GM23338 (cell line): ENCODE measurements around the gene USP27X. TPM values are rescaled to one million over a fixed set of nuclear protein-coding genes. Genes with fewer than 3 reads are reported as not detected.
A peak's percentile ranks its signal among the peaks of the same experiment; 100 is the strongest.

ENCODE experiments used
- ATAC-seq: fragments of 200-7000 bp; cut with Tn5 transposase; 3 replicates; pipeline ENCODE4 v1.9.1; 2020
- DNase-seq: peaks from one replicate; pipeline ENCODE4 v3.0.0-alpha.2; 2015; ENCODE audit warnings: low spot score
- H2AFZ ChIP-seq: fragments of 200-600 bp; sonication (generic); 2 replicates; pipeline ENCODE4 v1.8.0; 2016; ENCODE audit warnings: antibody characterized with exemption, mild to moderate bottlenecking, moderate library complexity
- H3F3A ChIP-seq: fragments of 200-600 bp; sonication (generic); replicated peaks from 2 replicates; pipeline ENCODE4 v1.8.0; 2017; ENCODE audit warnings: antibody characterized with exemption, mixed run types, low read depth
- H3K27ac ChIP-seq: fragments of 200-600 bp; sonication (generic); 2 replicates; pipeline ENCODE4 v1.6.1; 2016; ENCODE audit warnings: low read depth
- H3K27me3 ChIP-seq: fragments of 200-600 bp; sonication (generic); 2 replicates; pipeline ENCODE4 v1.8.0; 2016; ENCODE audit warnings: mild to moderate bottlenecking, mixed run types, moderate library complexity; ENCODE audit not compliant: insufficient read depth
- H3K36me3 ChIP-seq: fragments of 200-600 bp; sonication (generic); 2 replicates; pipeline ENCODE4 v1.8.0; 2016; ENCODE audit warnings: mild to moderate bottlenecking; ENCODE audit not compliant: insufficient read depth
- H3K4me1 ChIP-seq: fragments of 200-600 bp; sonication (generic); 2 replicates; pipeline ENCODE4 v1.8.0; 2016; ENCODE audit warnings: mild to moderate bottlenecking, moderate library complexity; ENCODE audit not compliant: insufficient read depth
- H3K4me2 ChIP-seq: fragments of 200-600 bp; sonication (generic); 2 replicates; pipeline ENCODE4 v1.7.1; 2017; ENCODE audit warnings: mixed run types
- H3K4me3 ChIP-seq: fragments of 200-600 bp; sonication (generic); 2 replicates; pipeline ENCODE4 v1.6.1; 2016; ENCODE audit warnings: mixed run types
- H3K79me2 ChIP-seq: fragments of 200-600 bp; sonication (generic); replicated peaks from 2 replicates; pipeline ENCODE4 v1.8.0; 2017; ENCODE audit warnings: mild to moderate bottlenecking; ENCODE audit not compliant: insufficient read depth
- H3K9me2 ChIP-seq: fragments of 200-600 bp; sonication (generic); 2 replicates; pipeline ENCODE4 v1.8.0; 2017; ENCODE audit not compliant: insufficient read depth
- H4K20me1 ChIP-seq: fragments of 200-600 bp; sonication (generic); replicated peaks from 2 replicates; pipeline ENCODE4 v1.8.0; 2017; ENCODE audit warnings: mild to moderate bottlenecking; ENCODE audit not compliant: insufficient read depth
- H3K27ac Mint-ChIP-seq: 2 replicates; pipeline ENCODE4 v1.8.0; 2020; ENCODE audit warnings: inconsistent platforms, mild to moderate bottlenecking, moderate library complexity, mixed read lengths
- H3K27me3 Mint-ChIP-seq: 3 replicates; pipeline ENCODE4 v1.8.0; 2022; ENCODE audit warnings: low read depth, mild to moderate bottlenecking, moderate library complexity, mixed read lengths, inconsistent platforms; ENCODE audit not compliant: insufficient read depth, poor library complexity
- H3K36me3 Mint-ChIP-seq: 3 replicates; pipeline ENCODE4 v1.8.0; 2021; ENCODE audit warnings: low read depth, mild to moderate bottlenecking, inconsistent platforms, moderate library complexity, mixed read lengths
- H3K4me1 Mint-ChIP-seq: 3 replicates; pipeline ENCODE4 v1.8.0; 2020; ENCODE audit warnings: mild to moderate bottlenecking, inconsistent platforms, mixed read lengths
- H3K4me3 Mint-ChIP-seq: 3 replicates; pipeline ENCODE4 v1.8.0; 2021; ENCODE audit warnings: moderate library complexity, mild to moderate bottlenecking, inconsistent platforms, mixed read lengths
- H3K9me3 Mint-ChIP-seq: 3 replicates; pipeline ENCODE4 v1.8.0; 2020; ENCODE audit warnings: moderate library complexity, mild to moderate bottlenecking, inconsistent platforms, mixed read lengths
- CREB1 ChIP-seq: fragments of 250-450 bp; sonication (Bioruptor Pico); IDR thresholded peaks from 2 replicates; pipeline ENCODE4 v1.5.0; 2020; ENCODE audit warnings: low read depth, mild to moderate bottlenecking, moderate library complexity
- JUNB ChIP-seq: IDR thresholded peaks from one replicate; pipeline ENCODE4 v1.6.1; 2016; ENCODE audit warnings: antibody characterized with exemption; ENCODE audit not compliant: unreplicated experiment
- ZNF114 ChIP-seq: fragments of 250-450 bp; sonication (Bioruptor Pico); IDR thresholded peaks from 2 replicates; pipeline ENCODE4 v1.5.0; 2020; ENCODE audit warnings: mild to moderate bottlenecking, moderate library complexity
- ZNF331 ChIP-seq: fragments of 250-450 bp; sonication (Bioruptor Pico); IDR thresholded peaks from 2 replicates; pipeline ENCODE4 v1.5.0; 2020; ENCODE audit warnings: low read depth, mild to moderate bottlenecking, moderate library complexity
- polyA plus RNA-seq: library from polyadenylated mRNA; unstranded; fragments of >200 nt; fragmentation: Nextera tagmentation; extraction: Ambion mirVana; gene quantifications from 2 replicates; pipeline ENCODE4 v1.2.1, GENCODE V29; 2016
- total RNA-seq: library from RNA; depleted of rRNA; stranded (reverse); fragments of >200 nt; shearing (Covaris generic); gene quantifications from 2 replicates; pipeline ENCODE4 v1.2.3, GENCODE V29; 2014
- TF ChIP-seq, protein P1 (sequence below), 2 experiments: fragments of 200-600 bp in 1 of 2; sonication (generic) in 1 of 2; conservative IDR thresholded peaks; 2 replicates each; pipeline versions ENCODE4 v1.5.1 to v1.6.1; 2016 to 2017; ENCODE audit warnings: antibody characterized with exemption in 2 of 2, low read depth in 2 of 2, mild to moderate bottlenecking in 2 of 2, moderate library complexity in 1 of 2
- TF ChIP-seq, protein P2 (sequence below): IDR thresholded peaks from one replicate; pipeline ENCODE4 v1.6.1; 2018; ENCODE audit warnings: antibody characterized with exemption; ENCODE audit not compliant: unreplicated experiment

Gene USP27X
- total and polyA plus RNA-seq, 2 experiments from 2014 or later, result 1.1 to 5.0 TPM

DNA sequence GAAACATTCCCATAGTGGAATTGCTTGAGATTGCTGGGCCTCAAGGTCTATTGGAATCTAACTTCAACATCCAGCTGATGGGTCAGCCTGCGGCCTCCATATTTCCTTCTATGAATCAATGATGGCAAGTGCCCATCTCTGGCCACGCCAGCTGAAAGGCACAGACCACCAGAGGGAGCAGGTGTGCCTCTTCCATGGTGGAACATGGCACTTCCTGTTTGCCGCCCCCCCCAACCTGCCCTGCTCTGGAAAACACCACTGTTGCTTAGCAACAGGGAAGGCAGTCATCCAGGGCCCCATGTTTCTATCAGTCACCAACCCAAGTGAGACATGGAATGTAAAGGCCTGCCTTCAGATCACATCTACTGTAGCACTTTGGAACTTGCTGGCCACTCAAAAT, 38.6 kb upstream of the USP27X start:
- Mint-ChIP-seq H3K9me3 (no peaks in the 10 kb centered on the region), H3K27ac (no peak overlapping the region), H3K4me3 (no peak overlapping the region), H3K27me3 (no peaks in the 10 kb centered on the region), H3K36me3 (no peaks in the 10 kb centered on the region), H3K4me1 (no peaks in the 10 kb centered on the region; the same call in 2 of the 3 replicates)
- no peaks in the 10 kb centered on the region for H3F3A ChIP-seq
- ATAC-seq (peak; percentile 83), DNase-seq (peak; percentile 86)
- no peak overlapping the region for H2AFZ ChIP-seq
- no peak overlapping the region for H3K27ac ChIP-seq
- no peaks in the 10 kb centered on the region for H3K9me2 ChIP-seq
- no peaks in the 10 kb centered on the region for H3K36me3 ChIP-seq
- no peak overlapping the region for H3K4me2 ChIP-seq
- H3K4me1 ChIP-seq, result no peaks in the 10 kb centered on the region
- H3K4me3 ChIP-seq, result no peak overlapping the region
- no peaks in the 10 kb centered on the region for H3K27me3 ChIP-seq
- H4K20me1 ChIP-seq, result no peaks in the 10 kb centered on the region
- TF ChIP-seq, protein P1, sequence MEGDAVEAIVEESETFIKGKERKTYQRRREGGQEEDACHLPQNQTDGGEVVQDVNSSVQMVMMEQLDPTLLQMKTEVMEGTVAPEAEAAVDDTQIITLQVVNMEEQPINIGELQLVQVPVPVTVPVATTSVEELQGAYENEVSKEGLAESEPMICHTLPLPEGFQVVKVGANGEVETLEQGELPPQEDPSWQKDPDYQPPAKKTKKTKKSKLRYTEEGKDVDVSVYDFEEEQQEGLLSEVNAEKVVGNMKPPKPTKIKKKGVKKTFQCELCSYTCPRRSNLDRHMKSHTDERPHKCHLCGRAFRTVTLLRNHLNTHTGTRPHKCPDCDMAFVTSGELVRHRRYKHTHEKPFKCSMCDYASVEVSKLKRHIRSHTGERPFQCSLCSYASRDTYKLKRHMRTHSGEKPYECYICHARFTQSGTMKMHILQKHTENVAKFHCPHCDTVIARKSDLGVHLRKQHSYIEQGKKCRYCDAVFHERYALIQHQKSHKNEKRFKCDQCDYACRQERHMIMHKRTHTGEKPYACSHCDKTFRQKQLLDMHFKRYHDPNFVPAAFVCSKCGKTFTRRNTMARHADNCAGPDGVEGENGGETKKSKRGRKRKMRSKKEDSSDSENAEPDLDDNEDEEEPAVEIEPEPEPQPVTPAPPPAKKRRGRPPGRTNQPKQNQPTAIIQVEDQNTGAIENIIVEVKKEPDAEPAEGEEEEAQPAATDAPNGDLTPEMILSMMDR (conservative IDR thresholded peaks at IDR 0.05; ENCODE audit: low read depth in 2 of 2), result peak; percentile 60 to 73
- TF ChIP-seq ZNF331 (CRISPR knock-in tag) (no peak), ZNF114 (CRISPR knock-in tag) (no peak)
- TF ChIP-seq, protein P2, sequence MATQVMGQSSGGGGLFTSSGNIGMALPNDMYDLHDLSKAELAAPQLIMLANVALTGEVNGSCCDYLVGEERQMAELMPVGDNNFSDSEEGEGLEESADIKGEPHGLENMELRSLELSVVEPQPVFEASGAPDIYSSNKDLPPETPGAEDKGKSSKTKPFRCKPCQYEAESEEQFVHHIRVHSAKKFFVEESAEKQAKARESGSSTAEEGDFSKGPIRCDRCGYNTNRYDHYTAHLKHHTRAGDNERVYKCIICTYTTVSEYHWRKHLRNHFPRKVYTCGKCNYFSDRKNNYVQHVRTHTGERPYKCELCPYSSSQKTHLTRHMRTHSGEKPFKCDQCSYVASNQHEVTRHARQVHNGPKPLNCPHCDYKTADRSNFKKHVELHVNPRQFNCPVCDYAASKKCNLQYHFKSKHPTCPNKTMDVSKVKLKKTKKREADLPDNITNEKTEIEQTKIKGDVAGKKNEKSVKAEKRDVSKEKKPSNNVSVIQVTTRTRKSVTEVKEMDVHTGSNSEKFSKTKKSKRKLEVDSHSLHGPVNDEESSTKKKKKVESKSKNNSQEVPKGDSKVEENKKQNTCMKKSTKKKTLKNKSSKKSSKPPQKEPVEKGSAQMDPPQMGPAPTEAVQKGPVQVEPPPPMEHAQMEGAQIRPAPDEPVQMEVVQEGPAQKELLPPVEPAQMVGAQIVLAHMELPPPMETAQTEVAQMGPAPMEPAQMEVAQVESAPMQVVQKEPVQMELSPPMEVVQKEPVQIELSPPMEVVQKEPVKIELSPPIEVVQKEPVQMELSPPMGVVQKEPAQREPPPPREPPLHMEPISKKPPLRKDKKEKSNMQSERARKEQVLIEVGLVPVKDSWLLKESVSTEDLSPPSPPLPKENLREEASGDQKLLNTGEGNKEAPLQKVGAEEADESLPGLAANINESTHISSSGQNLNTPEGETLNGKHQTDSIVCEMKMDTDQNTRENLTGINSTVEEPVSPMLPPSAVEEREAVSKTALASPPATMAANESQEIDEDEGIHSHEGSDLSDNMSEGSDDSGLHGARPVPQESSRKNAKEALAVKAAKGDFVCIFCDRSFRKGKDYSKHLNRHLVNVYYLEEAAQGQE, result no peak
- no peaks in the 10 kb centered on the region for H3K79me2 ChIP-seq

DNA sequence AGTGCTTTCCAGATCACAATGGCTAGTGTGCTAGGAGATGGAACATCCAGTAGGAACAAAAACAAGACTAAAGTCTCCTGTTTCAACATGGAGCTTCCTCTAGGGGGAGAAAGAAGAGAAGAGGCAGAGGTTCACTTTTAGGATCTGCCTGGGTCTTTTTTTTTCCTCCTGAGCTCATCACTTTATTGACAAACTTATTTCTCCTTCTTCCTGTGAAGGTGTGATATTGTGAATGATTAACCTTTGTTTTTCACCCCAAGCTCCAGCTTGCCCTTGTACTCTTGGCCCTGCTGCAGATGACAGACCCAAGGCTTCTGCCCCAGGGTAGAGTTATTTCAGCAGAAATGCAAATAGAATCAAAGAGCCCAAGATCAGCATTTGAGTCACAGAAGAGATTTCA, 36.7 kb upstream of the USP27X start:
- H3K4me3 Mint-ChIP-seq, result no peak overlapping the region
- H3K4me3 ChIP-seq, result no peak overlapping the region
- H3K4me1 ChIP-seq, result no peaks in the 10 kb centered on the region
- no peaks in the 10 kb centered on the region; the same call in 2 of the 3 replicates for H3K4me1 Mint-ChIP-seq
- H3K27ac Mint-ChIP-seq, result no peak overlapping the region
- DNase-seq (no peak), ATAC-seq (no peak)
- no peak overlapping the region for H3K4me2 ChIP-seq
- no peak overlapping the region for H2AFZ ChIP-seq
- H3K27me3 Mint-ChIP-seq, result peaks cover 2% of the 10 kb centered on the region
- no peaks in the 10 kb centered on the region for H4K20me1 ChIP-seq
- H3K27ac ChIP-seq, result no peak overlapping the region
- H3K79me2 ChIP-seq, result no peaks in the 10 kb centered on the region
- H3K36me3 ChIP-seq, result no peaks in the 10 kb centered on the region
- no peak for TF ChIP-seq JUNB
- TF ChIP-seq CREB1 (CRISPR knock-in tag), result no peak
- TF ChIP-seq, protein P2, result no peak
- TF ChIP-seq, protein P1 (conservative IDR thresholded peaks at IDR 0.05; ENCODE audit: low read depth in 2 of 2), result peak in 1 of 2 experiments; percentile 19; a peak in 1 of 4 replicates
- H3K36me3 Mint-ChIP-seq, result no peaks in the 10 kb centered on the region
- H3K27me3 ChIP-seq, result no peaks in the 10 kb centered on the region
- no peaks in the 10 kb centered on the region for H3F3A ChIP-seq
- no peaks in the 10 kb centered on the region for H3K9me3 Mint-ChIP-seq
- no peaks in the 10 kb centered on the region for H3K9me2 ChIP-seq
